ENCODE measurements around the gene TFEB. TPM values are rescaled to one million over a fixed set of nuclear protein-coding genes. Genes with fewer than 3 reads are reported as not detected.

Gene TFEB
- total and polyA plus RNA-seq, 2 donors (not counting 3 experiments of a cell fraction or from before 2014, with no cell fraction given), result 4.9 to 6.6 TPM

DNA sequence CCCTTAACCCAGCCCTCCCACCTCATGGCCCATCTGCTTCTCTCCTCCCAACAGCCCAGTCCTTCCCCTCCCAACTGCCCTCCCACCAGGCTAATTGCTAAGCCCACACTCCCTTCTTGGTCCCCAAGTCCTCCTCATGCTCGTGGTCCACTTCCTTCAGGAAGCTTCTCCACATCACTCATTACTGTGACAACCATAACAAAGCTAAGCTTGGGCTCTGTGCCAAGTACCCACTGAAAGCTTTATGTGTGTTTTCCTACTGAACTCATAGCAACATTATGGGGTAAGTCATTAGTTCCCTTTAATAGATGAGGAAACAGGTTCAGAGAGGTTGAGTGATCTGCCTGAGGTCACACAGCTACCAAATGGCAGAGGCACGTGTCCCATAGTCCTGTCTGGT is 28.1 kb upstream of the TFEB start:
- intact Hi-C loops (cut with micrococcal nuclease), result no loop called here
- H3K79me2 ChIP-seq (ENCODE audit: control insufficient read depth, insufficient read depth, low read length), result no peaks in the 10 kb centered on the region
- CTCF ChIA-PET, result interaction anchor here (0.6 to 1.4 kb wide), 3 partner anchors 13 to 29 kb away, joined by 3 to 6 read pairs (median 3); no protein-coding TSS in a partner anchor
- peak; percentile 91 for DNase-seq (ENCODE audit: low read depth, low spot score)
- peaks cover 6% of the 10 kb centered on the region for H3K4me1 ChIP-seq (ENCODE audit: control insufficient read depth, extremely low read depth, insufficient read depth, low read length)
- TF ChIP-seq, protein P1, sequence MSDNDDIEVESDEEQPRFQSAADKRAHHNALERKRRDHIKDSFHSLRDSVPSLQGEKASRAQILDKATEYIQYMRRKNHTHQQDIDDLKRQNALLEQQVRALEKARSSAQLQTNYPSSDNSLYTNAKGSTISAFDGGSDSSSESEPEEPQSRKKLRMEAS (IDR thresholded peaks at IDR 0.05; ENCODE audit: insufficient read depth, insufficient read length), result peak; percentile 15
- TF ChIP-seq FOS (IDR thresholded peaks at IDR 0.05; ENCODE audit: borderline replicate concordance, insufficient read depth, low read length) (no peak), JUN (IDR thresholded peaks at IDR 0.05; ENCODE audit: borderline replicate concordance, insufficient read depth, insufficient read length, low read depth) (peak; percentile 5)
- no TSS peak for BruUV-seq (replicated peaks)
- H3K36me3 ChIP-seq (ENCODE audit: control insufficient read depth in 2 of 2, extremely low read depth in 1 of 2, insufficient read depth in 2 of 2, low read length in 2 of 2), result no peaks in the 10 kb centered on the region
- no peak overlapping the region for H2AFZ ChIP-seq (ENCODE audit: low read depth, low read length)
- H4K20me1 ChIP-seq (replicated peaks; ENCODE audit: control insufficient read depth, extremely low read depth, insufficient read depth, low read length), result no peaks in the 10 kb centered on the region
- no peaks in the 10 kb centered on the region for H3K27me3 ChIP-seq (ENCODE audit: control insufficient read depth in 2 of 2, insufficient read depth in 2 of 2, low read length in 2 of 2)
- H3K9me3 ChIP-seq (replicated peaks; ENCODE audit: control insufficient read depth, insufficient read depth, low read length), result no peaks in the 10 kb centered on the region
- FAIRE-seq, result no peak
- POLR2A ChIA-PET, result interaction anchor here (0.5 kb wide), 1 partner anchor 18 kb away, joined by 5 read pairs; no protein-coding TSS in a partner anchor
- H3K4me2 ChIP-seq (ENCODE audit: insufficient read depth, low read length), result no peak overlapping the region
- no peaks in the 10 kb centered on the region for H3K9me1 ChIP-seq (replicated peaks; ENCODE audit: control insufficient read depth, extremely low read depth, insufficient read depth, low read length)
- H3K27ac ChIP-seq (ENCODE audit: insufficient read depth, low read depth, low read length), result no peak overlapping the region
- no peak overlapping the region for H3K9ac ChIP-seq (replicated peaks; ENCODE audit: extremely low read depth, insufficient read depth, low read length)
- no peak overlapping the region for H3K4me3 ChIP-seq (replicated peaks in 1 of 3; ENCODE audit: insufficient read depth in 1 of 3, low read depth in 1 of 3, low read length in 3 of 3)
- dilution Hi-C loops (cut with MboI; ENCODE audit: extremely low pct_ligation_motif_present, low sequenced_read_pairs), result no loop called here

DNA sequence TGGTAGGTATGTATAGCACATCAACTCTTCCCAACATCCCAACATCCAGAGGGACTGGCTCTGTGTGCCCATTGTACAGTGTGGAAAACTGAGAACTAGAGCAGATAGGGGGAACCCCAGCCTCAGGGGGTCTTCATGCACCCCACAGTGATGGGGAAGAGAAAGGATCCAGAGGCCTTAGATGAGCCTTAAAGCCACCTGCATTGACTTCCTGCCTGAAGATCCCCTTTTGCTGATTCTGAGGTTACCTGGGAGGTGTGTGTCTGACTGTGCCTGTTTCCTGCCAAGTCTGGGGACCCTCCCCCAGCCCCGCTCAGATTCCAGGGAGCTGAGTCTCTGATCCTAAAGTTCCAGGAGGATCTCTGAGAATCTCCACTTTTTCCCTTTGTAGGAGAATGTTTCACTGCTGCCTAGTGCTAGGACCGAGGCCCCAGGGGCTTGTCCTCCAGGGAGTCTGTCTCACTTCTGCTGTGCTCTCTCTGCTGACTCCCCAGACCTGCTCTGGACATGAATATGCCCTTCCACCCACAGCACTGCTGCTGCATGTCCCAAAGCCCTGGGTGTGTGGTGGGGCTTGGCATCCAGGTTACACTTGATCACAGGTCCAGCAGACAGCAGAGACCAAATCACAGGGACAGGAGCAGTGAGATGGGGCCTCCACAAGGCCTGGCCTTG is 24.6 kb upstream of the TFEB start:
- ChIA-PET CTCF (no interaction called here), POLR2A (no interaction called here)
- dilution Hi-C loops (cut with MboI; ENCODE audit: extremely low pct_ligation_motif_present, low sequenced_read_pairs) (no loop called here), intact Hi-C loops (cut with micrococcal nuclease) (no loop called here)
- FAIRE-seq (no peak), DNase-seq (ENCODE audit: low read depth, low spot score) (no peak)
- Histone ChIP-seq H4K20me1 (replicated peaks; ENCODE audit: control insufficient read depth, extremely low read depth, insufficient read depth, low read length) (no peaks in the 10 kb centered on the region), H3K4me2 (ENCODE audit: insufficient read depth, low read length) (no peak overlapping the region), H3K27me3 (ENCODE audit: control insufficient read depth in 2 of 2, insufficient read depth in 2 of 2, low read length in 2 of 2) (no peaks in the 10 kb centered on the region), H3K36me3 (ENCODE audit: control insufficient read depth in 2 of 2, extremely low read depth in 1 of 2, insufficient read depth in 2 of 2, low read length in 2 of 2) (no peaks in the 10 kb centered on the region), H3K27ac (ENCODE audit: insufficient read depth, low read depth, low read length) (no peak overlapping the region), H3K4me1 (ENCODE audit: control insufficient read depth, extremely low read depth, insufficient read depth, low read length) (peaks cover 4% of the 10 kb centered on the region), H3K4me3 (replicated peaks in 1 of 3; ENCODE audit: insufficient read depth in 1 of 3, low read depth in 1 of 3, low read length in 3 of 3) (no peak overlapping the region), H3K9me1 (replicated peaks; ENCODE audit: control insufficient read depth, extremely low read depth, insufficient read depth, low read length) (no peaks in the 10 kb centered on the region), H3K9ac (replicated peaks; ENCODE audit: extremely low read depth, insufficient read depth, low read length) (no peak overlapping the region), H2AFZ (ENCODE audit: low read depth, low read length) (no peak overlapping the region), H3K9me3 (replicated peaks; ENCODE audit: control insufficient read depth, insufficient read depth, low read length) (no peaks in the 10 kb centered on the region), H3K79me2 (ENCODE audit: control insufficient read depth, insufficient read depth, low read length) (no peaks in the 10 kb centered on the region)
- no TSS peak for BruUV-seq (replicated peaks)
- TF ChIP-seq GATA2 (IDR thresholded peaks at IDR 0.05; ENCODE audit: insufficient read depth, insufficient read length, low read depth, low read length) (no peak), FOS (IDR thresholded peaks at IDR 0.05; ENCODE audit: borderline replicate concordance, insufficient read depth, low read length) (no peak), MYC (IDR thresholded peaks at IDR 0.05; ENCODE audit: low read depth, low read length) (no peak)

All from endothelial cell of umbilical vein (primary cell).